GM12872 (cell line): ENCODE measurements around the gene FBXO44.

Experiments
- CTCF ChIP-seq: IDR thresholded peaks from 3 replicates; pipeline ENCODE4 v1.5.1; 2011; ENCODE audit warnings: low read depth, mild to moderate bottlenecking, low read length, moderate library complexity; ENCODE audit not compliant: insufficient read depth

Gene FBXO44

GRCh38 chr1:11629184-11630016 is 25.3 kb upstream of the FBXO44 start:
- TF ChIP-seq CTCF = no peak

- no peak for TF ChIP-seq CTCF
Measured at GRCh38 chr1:11634365-11635192, 20.1 kb upstream of the FBXO44 start.

- TF ChIP-seq CTCF = no peak
Measured at GRCh38 chr1:11638121-11638520, 16.6 kb upstream of the FBXO44 start.

GRCh38 chr1:11639372-11639771 is 15.3 kb upstream of the FBXO44 start:
- TF ChIP-seq CTCF = no peak

- TF ChIP-seq CTCF = no peak
Measured at GRCh38 chr1:11640101-11640500, 14.6 kb upstream of the FBXO44 start.

GRCh38 chr1:11640944-11641343 is 13.7 kb upstream of the FBXO44 start:
- TF ChIP-seq CTCF = no peak

GRCh38 chr1:11641776-11642305 is 12.8 kb upstream of the FBXO44 start:
- no peak for TF ChIP-seq CTCF
